ENCODE measurements around the gene POPDC2. TPM values are rescaled to one million over a fixed set of nuclear protein-coding genes. Genes with fewer than 3 reads are reported as not detected.

Gene POPDC2
- total RNA-seq, 1 experiment from 2014 or later: 0.77 TPM

DNA sequence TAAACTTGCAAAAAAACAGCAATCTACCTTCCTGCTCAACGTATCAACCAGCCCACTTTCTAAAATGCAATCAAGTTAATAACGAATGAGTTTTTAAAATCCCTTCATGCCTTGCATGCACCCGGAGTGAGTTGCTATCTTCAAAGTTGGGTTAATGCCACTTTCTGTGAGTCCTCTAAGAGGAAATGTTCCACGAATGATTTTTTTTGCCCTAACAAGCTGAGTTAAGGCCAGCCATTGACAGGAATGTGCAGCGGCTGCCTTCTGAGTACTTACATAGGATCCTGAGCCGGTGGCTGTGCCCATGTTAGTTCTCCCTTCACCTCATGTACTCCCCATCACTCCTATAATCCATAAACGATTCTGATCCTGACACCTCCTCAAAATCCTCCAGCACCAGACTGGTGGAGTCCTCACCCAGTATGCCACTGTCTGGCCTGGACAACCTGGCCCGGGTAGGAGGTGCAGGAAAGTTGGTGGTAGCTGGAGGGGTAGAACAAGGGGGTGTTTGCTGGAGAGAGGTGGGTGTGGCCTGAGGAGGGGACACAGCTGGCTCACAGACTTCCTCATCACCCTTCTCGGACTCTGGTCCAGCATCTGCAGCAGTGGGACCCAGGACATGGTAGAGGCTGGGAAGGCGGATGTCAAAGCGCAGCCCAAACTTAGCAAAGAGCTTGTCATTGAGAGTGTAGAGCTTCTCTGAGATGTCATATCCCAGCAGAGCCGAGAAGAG, 12.4 kb downstream of the POPDC2 start:
- TF ChIP-seq CTCF (IDR thresholded peaks at IDR 0.05; ENCODE audit: insufficient read depth in 1 of 2, low read depth in 1 of 2, low read length in 1 of 2, severe bottlenecking in 1 of 2, unreplicated experiment in 1 of 2): no peak
- no peak for DNase-seq
- H3K36me3 Mint-ChIP-seq (ENCODE audit: insufficient read depth, unreplicated experiment): no peaks in the 10 kb centered on the region
- Histone ChIP-seq H3K4me1 (peaks cover 8% of the 10 kb centered on the region; the same call in 1 of the 2 replicates), H3K36me3 (ENCODE audit: control insufficient read depth, insufficient read depth, low read length) (no peaks in the 10 kb centered on the region), H3K4me3 (ENCODE audit: low read depth, low read length) (no peak overlapping the region), H3K27me3 (replicated peaks; ENCODE audit: control insufficient read depth, insufficient read depth, low read length) (no peaks in the 10 kb centered on the region), H3K9me3 (no peaks in the 10 kb centered on the region)
- POLR2A ChIA-PET: no interaction called here
- no peak overlapping the region for H3K4me3 Mint-ChIP-seq (ENCODE audit: unreplicated experiment)
- H3K27ac Mint-ChIP-seq (ENCODE audit: unreplicated experiment): no peak overlapping the region
- H3K27me3 Mint-ChIP-seq (ENCODE audit: insufficient read depth, unreplicated experiment): no peaks in the 10 kb centered on the region
- CTCF ChIA-PET: no interaction called here
- H3K9me3 Mint-ChIP-seq (ENCODE audit: unreplicated experiment): peaks cover 10% of the 10 kb centered on the region
- no TSS peak for BruUV-seq (replicated peaks)
- H3K4me1 Mint-ChIP-seq (ENCODE audit: low read depth, unreplicated experiment): peaks cover 8% of the 10 kb centered on the region
- intact Hi-C loops (cut with micrococcal nuclease; ENCODE audit: unreplicated experiment): no loop called here

DNA sequence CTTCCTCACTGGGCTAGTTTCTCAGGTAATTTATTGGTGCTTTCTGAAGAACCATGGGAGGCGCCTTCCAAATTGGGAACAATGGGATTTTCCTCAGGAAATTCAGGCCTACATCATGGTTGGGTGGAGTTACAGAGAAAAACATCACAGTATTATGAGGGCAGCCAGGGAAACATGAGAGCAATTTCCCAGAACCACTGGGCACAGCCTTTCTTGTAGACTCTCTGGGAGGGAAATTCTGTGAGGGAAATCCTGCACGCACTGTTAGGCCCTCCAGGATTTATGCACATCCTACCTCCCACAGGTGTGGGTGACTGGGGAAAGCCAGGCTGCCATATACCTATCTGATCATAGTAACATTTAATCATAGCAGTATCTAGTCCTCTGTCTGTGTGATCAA, 13.2 kb downstream of the POPDC2 start:
- intact Hi-C loops (cut with micrococcal nuclease; ENCODE audit: unreplicated experiment): no loop called here
- Mint-ChIP-seq H3K36me3 (ENCODE audit: insufficient read depth, unreplicated experiment) (no peaks in the 10 kb centered on the region), H3K4me1 (ENCODE audit: low read depth, unreplicated experiment) (peaks cover 8% of the 10 kb centered on the region), H3K27ac (ENCODE audit: unreplicated experiment) (no peak overlapping the region), H3K4me3 (ENCODE audit: unreplicated experiment) (no peak overlapping the region), H3K9me3 (ENCODE audit: unreplicated experiment) (peaks cover 10% of the 10 kb centered on the region), H3K27me3 (ENCODE audit: insufficient read depth, unreplicated experiment) (no peaks in the 10 kb centered on the region)
- Histone ChIP-seq H3K4me1 (peaks cover 8% of the 10 kb centered on the region; the same call in 1 of the 2 replicates), H3K4me3 (ENCODE audit: low read depth, low read length) (no peak overlapping the region), H3K9me3 (no peaks in the 10 kb centered on the region), H3K27me3 (replicated peaks; ENCODE audit: control insufficient read depth, insufficient read depth, low read length) (no peaks in the 10 kb centered on the region), H3K36me3 (ENCODE audit: control insufficient read depth, insufficient read depth, low read length) (no peaks in the 10 kb centered on the region)
- no peak for DNase-seq
- TF ChIP-seq CTCF (IDR thresholded peaks at IDR 0.05; ENCODE audit: insufficient read depth in 1 of 2, low read depth in 1 of 2, low read length in 1 of 2, severe bottlenecking in 1 of 2, unreplicated experiment in 1 of 2): no peak
- POLR2A ChIA-PET: no interaction called here
- CTCF ChIA-PET: no interaction called here
- BruUV-seq (replicated peaks): no TSS peak

GRCh38 chr3:119645813-119646212, 14.6 kb downstream of the POPDC2 start:
- intact Hi-C loops (cut with micrococcal nuclease; ENCODE audit: unreplicated experiment): no loop called here
- H3K27me3 ChIP-seq (replicated peaks; ENCODE audit: control insufficient read depth, insufficient read depth, low read length): no peaks in the 10 kb centered on the region
- no peaks in the 10 kb centered on the region for H3K36me3 ChIP-seq (ENCODE audit: control insufficient read depth, insufficient read depth, low read length)
- H3K9me3 ChIP-seq: no peaks in the 10 kb centered on the region
- CTCF ChIA-PET: no interaction called here
- Mint-ChIP-seq H3K27ac (ENCODE audit: unreplicated experiment) (no peak overlapping the region), H3K4me1 (ENCODE audit: low read depth, unreplicated experiment) (peaks cover 8% of the 10 kb centered on the region), H3K27me3 (ENCODE audit: insufficient read depth, unreplicated experiment) (no peaks in the 10 kb centered on the region), H3K36me3 (ENCODE audit: insufficient read depth, unreplicated experiment) (no peaks in the 10 kb centered on the region), H3K4me3 (ENCODE audit: unreplicated experiment) (no peak overlapping the region), H3K9me3 (ENCODE audit: unreplicated experiment) (peaks cover 10% of the 10 kb centered on the region)
- no peak for DNase-seq
- no TSS peak for BruUV-seq (replicated peaks)
- no peak for TF ChIP-seq CTCF (IDR thresholded peaks at IDR 0.05; ENCODE audit: insufficient read depth in 1 of 2, low read depth in 1 of 2, low read length in 1 of 2, severe bottlenecking in 1 of 2, unreplicated experiment in 1 of 2)
- POLR2A ChIA-PET: no interaction called here
- H3K4me3 ChIP-seq (ENCODE audit: low read depth, low read length): no peak overlapping the region
- H3K4me1 ChIP-seq: peaks cover 8% of the 10 kb centered on the region; the same call in 1 of the 2 replicates
